Stimulated activated naive CD8-positive, alpha-beta T cell treated with anti-CD3 and anti-CD28 coated beads, Interleukin-15, Interleukin-2, amounts not matched to agents 100 U/mL and 50 U/mL, for 24 hours (primary cell): ENCODE data around the gene PACS1.
"Not testable (repeated sequence)": the region's sequence is repeated elsewhere in the genome, so short reads cannot be mapped to it uniquely, and the experiment has no call there.

Experiments
- ATAC-seq: fragments of 150-1000 bp; cut with Tn5 transposase; one replicate; pipeline ENCODE4 v1.10.0; 2021
- DNase-seq: peaks from one replicate; pipeline ENCODE4 v3.0.0; 2021

The PACS1 gene

DNA sequence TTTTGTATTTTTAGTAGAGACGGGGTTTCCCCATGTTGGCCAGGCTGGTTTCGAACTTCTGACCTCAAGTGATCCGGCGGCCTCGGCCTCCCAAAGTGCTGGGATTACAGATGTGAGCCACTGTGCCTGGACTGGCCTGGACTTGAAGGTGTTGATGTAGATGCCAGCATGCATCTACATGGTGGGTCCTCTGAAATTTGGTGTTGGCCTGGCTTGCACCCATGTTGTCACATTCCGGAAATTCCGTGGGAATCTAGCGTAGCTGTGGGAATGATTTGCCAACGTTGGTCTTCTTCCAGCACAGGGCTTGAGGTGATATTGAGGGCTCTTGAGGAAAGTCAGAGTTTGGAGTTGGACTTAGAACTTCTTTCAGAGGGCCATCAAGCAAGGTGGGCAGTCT is 6.5 kb downstream of the PACS1 start:
- no peak for DNase-seq
- ATAC-seq, result no peak

DNA sequence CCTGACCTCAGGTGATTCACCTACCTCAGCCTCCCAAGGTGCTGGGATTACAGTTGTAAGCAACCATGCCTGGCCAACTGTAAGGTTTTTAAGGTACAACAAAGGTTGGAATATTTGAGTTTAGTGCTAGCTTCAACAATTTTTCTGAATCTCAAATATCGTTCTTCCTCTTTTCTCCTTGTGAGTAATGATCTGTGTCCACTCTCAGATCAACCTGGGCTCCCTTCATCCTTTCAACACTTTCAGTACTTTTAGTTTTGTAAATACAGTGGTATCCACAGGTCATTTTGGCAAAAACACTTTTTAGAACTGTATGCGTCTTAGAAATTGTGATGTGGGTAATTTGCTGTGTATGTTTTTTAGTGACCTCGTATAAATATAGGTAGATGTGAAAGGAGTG is 7.9 kb downstream of the PACS1 start:
- no peak for DNase-seq
- ATAC-seq, result no peak

DNA sequence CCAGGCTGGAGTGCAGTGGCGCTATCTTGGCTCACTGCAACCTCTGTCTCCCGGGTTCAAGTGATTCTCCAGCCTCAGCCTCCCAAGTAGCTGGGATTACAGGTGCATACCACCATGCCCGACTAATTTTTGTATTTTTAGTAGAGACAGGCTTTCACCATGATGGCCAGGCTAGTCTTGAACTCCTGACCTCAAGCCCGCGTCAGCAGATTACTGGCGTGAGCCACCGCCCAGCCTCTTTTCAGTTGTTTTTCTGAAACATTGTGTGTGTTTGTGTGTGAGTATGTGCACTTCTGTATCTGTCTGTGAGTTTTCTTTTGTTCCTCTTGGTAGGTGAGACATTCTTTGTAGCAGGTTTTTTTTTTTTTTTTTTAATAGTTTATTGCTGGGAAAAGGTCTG is 8.9 kb downstream of the PACS1 start:
- not testable (repeated sequence) for DNase-seq, ATAC-seq

DNA sequence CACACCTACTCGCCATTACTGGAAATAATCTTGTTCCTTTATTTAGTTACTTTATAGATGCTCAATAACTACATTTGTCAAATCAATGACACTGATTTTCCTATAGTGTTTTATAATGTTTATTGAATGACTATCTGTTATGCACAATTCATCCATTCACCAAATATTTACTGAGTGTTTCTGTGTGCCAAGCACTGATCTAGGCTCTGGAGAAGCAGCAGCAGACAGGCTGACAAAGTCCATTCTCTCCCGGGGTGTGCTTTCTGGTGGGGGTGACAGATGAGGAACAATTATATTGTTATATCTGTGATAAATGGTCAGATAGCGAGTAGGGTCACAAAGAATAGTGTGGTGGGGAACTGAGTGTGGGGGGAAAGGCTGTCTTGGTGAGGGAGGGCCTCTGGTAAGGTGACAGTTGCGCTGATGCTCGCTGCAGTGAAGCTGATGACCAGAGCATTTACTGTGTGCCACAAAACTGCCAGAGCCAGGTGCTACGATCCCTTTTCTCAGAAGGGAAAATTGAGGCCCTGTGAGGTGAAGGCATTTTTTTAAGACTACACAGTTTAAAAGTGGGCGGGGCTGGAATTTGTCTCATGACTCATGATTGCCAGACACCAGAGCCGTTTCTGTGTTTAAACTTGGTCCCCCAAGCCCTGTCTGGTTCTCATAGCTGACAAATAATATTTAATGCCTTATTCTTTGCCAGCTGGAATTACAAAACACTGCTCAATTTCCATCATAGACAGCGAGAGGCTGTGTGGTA is 10.2 kb downstream of the PACS1 start:
- peak; percentile 76 for ATAC-seq
- DNase-seq, result peak; percentile 74

DNA sequence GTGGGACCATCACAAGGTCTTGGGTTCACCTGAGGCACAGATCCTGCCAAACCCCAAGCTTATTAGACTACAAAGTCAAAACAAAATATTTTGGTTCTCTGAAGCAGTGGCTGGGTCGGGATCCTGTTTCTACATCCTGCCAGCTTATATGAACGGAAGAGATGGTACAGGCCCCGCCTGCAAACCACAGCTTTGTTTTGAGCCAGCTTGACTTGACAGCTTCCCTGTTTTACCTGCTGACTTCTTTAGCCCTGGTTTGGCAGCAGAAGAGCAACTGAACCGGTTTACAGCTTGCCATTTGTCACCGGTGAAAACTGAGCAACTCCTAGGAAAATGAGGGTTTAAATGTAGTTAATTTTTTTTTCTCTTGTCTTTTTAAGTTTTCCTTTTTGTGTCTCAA is 11.4 kb downstream of the PACS1 start:
- DNase-seq (peak; percentile 65), ATAC-seq (peak; percentile 74)

DNA sequence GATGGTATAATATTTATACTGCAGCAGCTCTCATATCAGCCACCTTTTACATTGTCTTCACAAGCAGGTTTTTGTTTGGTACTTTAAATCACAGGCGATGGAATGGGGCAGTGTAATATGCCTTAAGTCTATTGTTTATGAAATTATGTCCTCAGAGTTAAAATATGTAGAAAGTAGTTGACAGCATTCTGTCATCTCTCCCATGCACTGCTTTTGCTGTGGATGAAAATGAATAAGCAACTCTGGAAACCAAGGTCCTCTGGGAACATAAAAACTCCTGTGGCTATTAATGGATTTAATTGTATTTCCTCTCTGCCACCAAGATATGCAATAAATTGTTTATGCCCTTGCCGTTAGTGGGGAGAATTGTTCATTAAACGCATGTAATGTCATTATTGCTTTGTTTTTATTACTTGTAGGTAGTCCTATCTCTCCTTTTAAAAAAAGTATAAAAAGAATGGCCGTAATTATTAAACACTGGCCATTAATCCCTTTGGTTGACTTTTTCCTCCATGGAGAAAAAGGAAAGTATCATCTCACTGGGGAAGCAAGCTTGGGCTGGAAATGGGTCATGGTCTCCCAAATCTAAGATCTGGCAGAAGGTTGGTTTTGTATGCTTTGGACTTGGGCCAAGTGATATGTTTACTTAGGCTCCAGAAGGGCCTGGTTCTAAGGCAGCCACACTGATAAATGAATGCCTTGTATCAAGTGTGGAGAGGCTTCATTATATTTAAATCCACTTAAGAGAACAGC is 13.1 kb downstream of the PACS1 start:
- ATAC-seq (no peak), DNase-seq (no peak)

DNA sequence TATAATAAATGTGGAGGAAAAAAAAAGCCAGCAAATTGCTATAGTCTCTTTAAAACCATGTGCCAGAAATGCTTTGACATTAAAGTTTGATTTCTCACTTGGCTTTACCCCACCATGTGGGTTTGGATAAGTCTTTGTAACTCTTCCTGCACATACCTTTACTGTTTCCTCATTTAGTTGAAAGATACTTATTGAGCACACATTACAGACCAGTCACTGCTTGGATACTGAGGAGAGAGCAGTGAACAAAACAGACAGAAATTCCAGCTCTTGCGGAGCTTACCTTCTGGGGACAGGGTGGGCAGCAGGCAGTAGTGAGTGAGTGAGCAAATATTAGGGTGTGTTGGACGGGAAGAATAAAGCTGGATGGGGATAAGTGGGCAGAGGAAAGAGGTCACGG is 13.7 kb downstream of the PACS1 start:
- DNase-seq (no peak), ATAC-seq (no peak)

DNA sequence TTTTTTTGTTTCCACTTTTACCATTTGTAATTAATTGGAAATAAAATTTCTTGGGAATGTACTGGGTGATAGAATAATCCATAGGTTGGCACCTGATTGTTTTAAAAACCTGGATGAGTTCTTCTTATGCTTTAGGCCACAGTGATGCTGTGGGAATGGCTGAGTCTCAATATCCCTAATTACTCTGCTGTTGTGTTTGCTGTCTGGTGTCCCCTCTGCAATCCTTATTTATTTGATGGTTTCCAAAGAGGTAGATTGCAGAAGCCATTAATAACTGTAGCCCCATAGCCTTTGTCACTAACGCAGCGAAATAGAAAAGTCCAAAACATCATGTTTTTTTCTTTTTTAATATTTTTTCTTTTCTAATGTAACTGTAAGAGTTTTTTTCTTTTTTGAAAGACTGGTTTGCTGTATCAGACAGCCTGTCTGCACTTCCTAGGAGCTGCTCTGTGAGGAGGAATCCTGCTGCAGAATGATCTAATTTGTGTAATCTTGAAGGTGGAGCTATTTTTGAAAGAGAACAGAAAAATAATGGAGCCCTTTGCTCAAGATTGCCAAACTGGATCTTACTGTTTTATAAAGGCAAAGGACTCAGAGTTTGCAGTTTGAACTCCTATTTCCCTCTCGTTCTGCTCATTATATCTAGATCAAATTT is 14.9 kb downstream of the PACS1 start:
- ATAC-seq, result no peak

DNA sequence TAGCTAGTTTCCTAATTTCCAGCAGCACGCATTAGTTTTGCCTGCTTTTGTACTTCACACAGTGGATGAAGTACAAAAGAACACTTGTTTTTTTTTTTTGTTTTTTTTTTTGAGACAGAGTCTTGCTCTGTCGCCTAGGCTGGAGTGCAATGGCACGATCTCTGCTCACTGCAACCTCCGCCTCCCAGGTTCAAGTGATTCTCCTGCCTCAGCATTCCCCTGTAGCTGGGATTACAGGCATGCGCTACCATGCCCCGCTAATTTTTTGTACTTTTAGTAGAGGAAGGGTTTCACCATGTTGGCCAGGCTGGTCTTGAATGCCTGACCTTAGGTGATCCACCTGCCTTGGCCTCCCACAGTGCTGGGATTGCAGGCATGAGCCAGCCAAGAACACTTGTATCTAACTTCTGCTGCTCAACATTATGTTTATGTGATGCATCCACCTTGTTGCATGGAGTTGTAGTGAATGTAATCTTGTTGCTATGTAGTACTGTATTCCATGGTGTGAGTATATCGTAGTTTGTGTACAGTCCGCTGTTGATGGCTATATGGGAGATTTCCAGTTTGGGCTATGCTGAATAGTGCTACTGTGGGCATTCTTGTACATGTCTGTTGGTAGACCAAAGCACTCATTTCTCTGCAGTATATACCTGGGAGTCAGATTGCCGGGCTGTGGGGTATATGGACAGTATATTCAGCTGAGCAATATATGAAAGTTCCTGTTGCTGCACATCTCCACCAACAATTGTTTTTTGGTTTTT is 17.3 kb downstream of the PACS1 start:
- ATAC-seq, result no peak

More for the DNA sequence above, 14.9 kb downstream of the PACS1 start:
- no peak for DNase-seq

DNA sequence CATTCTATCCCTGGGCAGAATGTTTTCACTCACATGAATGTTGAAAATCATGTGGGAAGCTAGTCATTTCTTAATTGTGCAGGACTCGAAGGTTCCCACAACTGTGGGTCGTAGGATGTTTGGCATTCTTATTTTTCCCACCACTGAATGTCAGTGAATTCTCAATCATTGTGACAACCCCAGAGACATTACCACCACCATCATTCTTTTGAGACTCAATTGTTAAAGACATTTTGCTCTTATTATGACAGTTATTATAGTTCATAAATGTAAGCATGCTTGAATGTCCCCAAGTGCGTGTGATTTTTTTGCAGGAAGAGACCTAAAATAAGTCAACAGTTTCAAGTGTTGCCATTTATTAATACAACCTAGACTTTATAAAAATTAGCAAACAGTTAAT is 19.0 kb downstream of the PACS1 start:
- ATAC-seq (no peak), DNase-seq (no peak)

More for the DNA sequence above, 17.3 kb downstream of the PACS1 start:
- no peak for DNase-seq

DNA sequence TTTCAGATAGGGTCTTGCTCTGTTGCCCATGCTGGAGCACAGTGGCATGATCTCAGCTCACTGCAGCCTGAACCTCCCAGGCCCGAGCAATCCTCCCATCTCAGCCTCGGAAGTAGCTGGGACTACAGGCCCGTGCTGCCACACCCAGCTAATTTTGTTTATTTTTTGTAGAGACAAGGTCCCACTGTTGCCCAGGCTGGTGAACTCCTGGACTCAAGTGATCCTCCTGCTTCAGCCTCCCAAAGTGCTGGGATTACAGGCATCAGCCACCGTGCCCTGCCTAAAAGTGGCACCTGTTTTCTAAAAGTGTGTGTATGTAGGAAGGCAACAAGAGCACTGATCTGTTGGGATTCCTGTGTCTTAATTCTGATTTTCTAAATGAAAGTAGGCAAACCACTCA is 20.2 kb downstream of the PACS1 start:
- DNase-seq, result no peak
- no peak for ATAC-seq

DNA sequence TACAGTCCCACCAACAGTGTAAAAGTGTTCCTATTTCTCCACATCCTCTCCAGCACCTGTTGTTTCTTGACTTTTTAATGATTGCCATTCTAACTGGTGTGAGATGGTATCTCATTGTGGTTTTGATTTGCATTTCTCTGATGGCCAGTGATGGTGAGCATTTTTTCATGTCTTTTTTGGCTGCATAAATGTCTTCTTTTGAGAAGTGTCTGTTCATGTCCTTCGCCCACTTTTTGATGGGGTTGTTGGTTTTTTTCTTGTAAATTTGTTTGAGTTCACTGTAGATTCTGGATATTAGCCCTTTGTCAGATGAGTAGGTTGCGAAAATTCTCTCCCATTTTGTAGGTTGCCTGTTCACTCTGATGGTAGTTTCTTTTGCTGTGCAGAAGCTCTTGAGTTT is 22.1 kb downstream of the PACS1 start:
- not testable (repeated sequence) for ATAC-seq, DNase-seq

DNA sequence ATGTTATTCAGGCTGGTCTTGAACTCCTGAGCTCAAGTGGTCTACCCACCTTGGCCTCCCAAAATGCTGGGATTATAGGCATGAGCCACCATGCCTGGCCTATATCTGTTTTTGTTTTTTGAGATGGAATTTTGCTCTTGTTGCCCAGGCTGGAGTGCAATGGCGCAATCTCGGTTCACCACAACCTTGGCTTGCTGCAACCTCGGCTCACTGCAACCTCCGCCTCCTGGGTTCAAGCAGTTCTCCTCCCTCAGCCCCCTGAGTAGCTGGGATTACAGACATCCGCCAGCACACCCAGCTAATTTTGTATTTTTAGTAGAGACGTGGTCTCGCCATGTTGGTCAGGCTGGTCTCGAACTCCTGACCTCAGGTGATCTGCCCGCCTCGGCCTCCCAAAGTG is 29.7 kb downstream of the PACS1 start:
- DNase-seq, ATAC-seq: not testable (repeated sequence)

DNA sequence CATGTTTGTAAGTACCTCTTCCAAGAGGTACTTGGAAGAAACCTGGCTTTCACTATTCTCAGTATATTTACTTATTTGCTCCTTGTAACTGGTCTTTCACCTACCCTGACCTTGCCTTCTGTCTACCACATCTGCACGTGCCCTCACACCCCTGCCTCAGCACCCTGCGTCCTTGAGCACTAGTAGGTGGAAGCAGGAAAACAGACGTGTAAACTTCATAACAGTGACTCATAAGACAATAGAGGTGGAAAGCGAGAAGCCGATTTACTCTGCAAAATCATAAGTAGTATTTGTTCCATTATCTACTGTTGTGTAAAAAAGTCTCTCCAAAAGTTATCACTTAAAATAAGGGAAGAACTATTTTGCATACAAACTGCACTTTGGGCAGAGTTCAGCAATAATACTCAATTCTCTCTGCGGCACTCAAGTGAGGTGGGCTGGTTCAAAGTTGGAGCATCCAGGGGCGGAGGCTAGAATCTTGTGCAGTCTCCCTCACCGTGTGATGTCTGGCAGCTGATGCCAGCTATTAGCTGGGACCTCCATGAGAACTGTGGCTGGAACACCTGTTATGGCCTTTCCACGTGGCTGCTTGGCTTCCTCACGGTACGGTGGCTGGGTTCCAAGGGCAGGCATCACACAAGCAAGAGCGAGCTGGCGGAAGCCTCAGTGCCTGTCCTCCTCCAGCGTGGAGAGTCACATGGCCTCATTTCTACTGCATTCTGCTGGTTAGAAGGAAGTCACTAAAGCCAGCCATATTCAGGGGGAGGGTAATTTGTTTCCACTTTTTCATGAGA is 30.4 kb downstream of the PACS1 start:
- DNase-seq, result peak; percentile 64
- peak; percentile 90 for ATAC-seq

DNA sequence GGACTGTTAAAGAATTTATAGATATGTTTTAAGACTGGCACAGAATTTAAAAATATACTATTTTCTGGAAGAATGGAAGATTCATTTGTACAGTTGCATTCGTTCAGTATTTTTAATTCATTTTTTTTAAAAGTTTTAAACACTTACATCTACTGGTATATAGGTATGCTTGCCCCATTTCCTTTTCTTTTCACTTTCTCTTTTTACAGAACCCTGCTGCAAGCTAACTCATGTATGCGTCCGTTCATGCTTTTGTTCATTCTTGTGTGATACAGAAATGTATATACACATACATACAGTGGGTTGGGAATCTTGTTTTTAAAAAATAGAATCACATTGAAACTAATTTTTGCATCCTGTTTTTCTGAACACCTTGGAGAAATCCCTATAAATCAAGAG is 31.0 kb downstream of the PACS1 start:
- ATAC-seq (no peak), DNase-seq (no peak)

DNA sequence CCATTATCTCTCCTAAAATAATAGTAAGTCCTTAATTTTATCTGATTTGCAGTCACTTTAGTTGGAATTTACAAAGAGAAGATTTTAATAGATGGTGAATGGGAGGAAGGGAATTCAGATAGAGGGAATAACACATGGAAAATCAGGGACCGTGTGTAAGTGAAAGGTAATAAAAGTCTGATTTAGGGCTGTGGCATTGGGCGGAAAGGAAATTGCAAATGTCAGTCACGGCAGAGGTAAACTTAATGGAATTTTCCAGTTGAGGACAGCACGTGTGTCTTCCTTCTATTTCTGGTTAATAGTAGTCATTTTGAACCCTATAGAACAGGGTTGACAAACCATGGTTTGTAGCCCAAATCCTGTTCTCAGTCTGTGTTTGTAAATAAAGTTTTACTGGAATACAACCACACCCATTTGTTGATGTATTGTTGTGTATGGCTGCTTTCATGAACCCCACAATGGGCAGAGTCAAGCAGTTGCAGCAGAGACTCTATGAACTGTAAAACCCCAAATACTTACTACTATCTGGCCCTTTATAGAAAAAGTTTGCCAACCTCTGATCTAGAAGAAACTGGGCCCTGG is 34.1 kb downstream of the PACS1 start:
- DNase-seq (no peak), ATAC-seq (no peak)

DNA sequence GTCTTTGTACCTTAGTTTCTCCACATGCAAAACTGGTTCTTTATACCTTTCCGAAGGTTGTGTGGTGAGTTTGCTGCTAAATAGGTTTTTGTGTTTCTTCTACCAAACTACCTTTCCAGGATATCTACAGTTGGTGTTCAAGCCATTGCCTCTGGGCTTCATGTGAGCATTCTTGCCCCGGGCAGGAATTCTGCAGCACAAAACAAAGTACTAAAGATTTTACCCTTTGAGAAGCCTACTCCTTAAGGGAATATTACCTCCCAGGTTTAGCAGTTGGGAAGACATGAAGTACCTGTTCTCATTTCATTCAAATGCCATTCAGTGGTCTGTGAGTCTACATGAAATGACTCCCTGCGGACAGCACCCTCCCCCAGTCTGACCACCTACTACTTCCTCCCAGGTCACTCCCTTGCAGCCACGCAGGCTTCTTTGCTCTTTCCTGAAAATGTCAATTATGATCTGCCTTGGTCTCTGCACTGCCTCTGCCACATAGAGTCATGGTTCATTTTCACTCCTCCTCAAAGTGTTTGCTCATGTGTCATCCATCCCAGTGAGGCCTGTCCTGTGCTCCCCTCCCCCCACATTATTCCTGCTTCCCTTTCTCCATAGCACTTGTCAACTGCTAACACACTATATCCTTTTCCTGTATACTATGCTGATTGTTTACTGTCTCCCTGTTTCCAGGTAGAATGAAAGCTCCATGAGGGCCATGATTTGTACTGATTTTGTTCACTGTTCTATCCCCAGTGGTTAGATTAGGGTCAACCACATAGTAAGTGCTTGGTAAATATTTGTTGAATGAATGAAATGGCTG is 36.9 kb downstream of the PACS1 start:
- DNase-seq, result peak; percentile 69
- peak; percentile 89 for ATAC-seq

DNA sequence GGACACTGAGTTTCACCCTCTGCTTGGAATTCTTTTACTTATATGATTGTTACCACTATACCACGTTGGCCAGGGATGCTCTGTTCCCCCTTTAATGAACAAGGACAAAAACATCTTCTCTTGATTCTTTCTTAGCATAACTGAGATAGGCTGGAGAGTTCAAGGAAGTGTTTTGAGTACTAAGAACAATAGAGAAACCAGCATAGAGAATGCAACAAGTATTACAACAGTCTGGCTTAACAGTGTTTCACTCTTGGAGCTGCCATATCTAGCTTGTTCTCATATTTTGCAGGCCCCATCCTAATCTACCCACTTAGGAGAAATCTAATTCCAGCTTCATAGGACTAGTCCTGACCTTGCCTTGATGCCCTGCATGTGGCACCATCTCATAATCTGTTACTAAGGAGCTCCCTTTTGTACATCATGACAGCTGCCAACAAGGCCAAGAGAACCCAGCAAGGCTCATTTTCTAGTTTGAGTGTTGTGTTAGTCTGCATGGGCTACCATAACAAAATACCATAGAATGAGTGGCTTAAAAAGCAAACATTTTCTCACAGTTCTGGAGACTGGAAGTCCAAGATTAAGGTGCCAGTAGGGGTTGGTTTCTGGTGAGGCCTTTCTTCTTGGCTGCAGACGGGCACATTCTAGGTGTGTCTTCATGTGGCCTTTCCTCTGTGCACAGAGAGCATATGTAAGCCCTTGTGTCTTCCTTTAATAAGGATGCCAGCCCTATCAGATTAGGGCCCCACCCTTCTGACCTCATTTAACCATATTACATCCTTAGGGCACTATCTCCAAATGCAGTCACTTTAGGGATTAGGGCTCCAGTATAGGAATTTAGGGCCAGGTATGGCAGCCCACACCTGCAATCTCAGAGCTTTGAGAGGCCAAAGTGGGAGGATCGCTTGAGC is 37.8 kb downstream of the PACS1 start:
- peak; percentile 3 for ATAC-seq
- no peak for DNase-seq

DNA sequence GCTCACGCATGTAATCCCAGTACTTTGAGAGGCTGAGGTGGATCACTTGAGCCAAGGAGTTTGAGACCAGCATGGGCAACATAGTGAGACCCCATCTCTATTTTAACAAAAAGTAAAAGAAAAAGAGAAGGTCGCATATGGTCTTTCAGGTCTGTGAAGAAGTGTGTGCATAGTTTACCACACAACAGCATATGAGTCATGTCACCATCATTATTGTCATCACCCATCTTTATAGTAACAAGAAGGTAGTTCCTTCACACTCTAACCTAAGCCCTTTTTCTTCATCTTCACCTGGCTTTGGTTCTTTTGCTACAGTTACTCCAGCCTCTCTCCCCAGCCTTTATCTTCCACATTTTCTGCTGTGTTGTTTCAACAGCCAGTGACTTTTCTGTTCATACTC is 39.2 kb downstream of the PACS1 start:
- DNase-seq (no peak), ATAC-seq (peak; percentile 61)
